GM19463 (cell line): Measurements from ENCODE around the gene KLHL22.
"Not testable (repeated sequence)": the region's sequence is repeated elsewhere in the genome, so short reads cannot be mapped to it uniquely, and the experiment has no call there.

ENCODE experiments used
- ATAC-seq: cut with Tn5 transposase; IDR thresholded peaks from one replicate; pipeline ENCODE4 v1.9.1; 2021; ENCODE audit warnings: mild to moderate bottlenecking, moderate library complexity; ENCODE audit not compliant: unreplicated experiment

Gene KLHL22

GRCh38 chr22:20423906-20424551 lies 71.6 kb downstream of the KLHL22 start:
- no peak for ATAC-seq

- ATAC-seq, result no peak
These were observed 72.3 kb downstream of the KLHL22 start for GRCh38 chr22:20423008-20423905.

- ATAC-seq, result no peak
These were observed 73.2 kb downstream of the KLHL22 start for GRCh38 chr22:20422271-20423007.

GRCh38 chr22:20421507-20421874 lies 74.1 kb downstream of the KLHL22 start:
- no peak for ATAC-seq

GRCh38 chr22:20420157-20420842 lies 75.3 kb downstream of the KLHL22 start:
- ATAC-seq, result no peak

- ATAC-seq, result no peak
These were observed 76.0 kb downstream of the KLHL22 start for GRCh38 chr22:20419664-20419951.

GRCh38 chr22:20418211-20418788 lies 77.3 kb downstream of the KLHL22 start:
- no peak for ATAC-seq

GRCh38 chr22:20415699-20416098 lies 79.9 kb downstream of the KLHL22 start:
- not testable (repeated sequence) for ATAC-seq

GRCh38 chr22:20415241-20415640 lies 80.4 kb downstream of the KLHL22 start:
- ATAC-seq, result not testable (repeated sequence)

- ATAC-seq, result no peak
These were observed 81.1 kb downstream of the KLHL22 start for GRCh38 chr22:20414450-20414849.

GRCh38 chr22:20414059-20414440 lies 81.5 kb downstream of the KLHL22 start:
- ATAC-seq, result no peak

- no peak for ATAC-seq
These were observed 82.2 kb downstream of the KLHL22 start for GRCh38 chr22:20413217-20414058.

- no peak for ATAC-seq
These were observed 83.0 kb downstream of the KLHL22 start for GRCh38 chr22:20412474-20413216.

GRCh38 chr22:20409385-20409784 lies 86.2 kb downstream of the KLHL22 start:
- not testable (repeated sequence) for ATAC-seq

GRCh38 chr22:20408891-20409290 lies 86.7 kb downstream of the KLHL22 start:
- ATAC-seq, result no peak

GRCh38 chr22:20407829-20408228 lies 87.8 kb downstream of the KLHL22 start:
- no peak for ATAC-seq

- ATAC-seq, result no peak
These were observed 88.7 kb downstream of the KLHL22 start for GRCh38 chr22:20406686-20407408.

- no peak for ATAC-seq
These were observed 89.5 kb downstream of the KLHL22 start for GRCh38 chr22:20405931-20406685.
